SKM-1 (cell line): ENCODE measurements around the gene EMCN.
"Not testable (repeated sequence)": the region's sequence is repeated elsewhere in the genome, so short reads cannot be mapped to it uniquely, and the experiment has no call there.

Source experiments
- DNase-seq: peaks from one replicate; lab custom pipeline; 2025; ENCODE audit not compliant: unreplicated experiment; lab: John Stamatoyannopoulos, UW

Gene EMCN, protein sequence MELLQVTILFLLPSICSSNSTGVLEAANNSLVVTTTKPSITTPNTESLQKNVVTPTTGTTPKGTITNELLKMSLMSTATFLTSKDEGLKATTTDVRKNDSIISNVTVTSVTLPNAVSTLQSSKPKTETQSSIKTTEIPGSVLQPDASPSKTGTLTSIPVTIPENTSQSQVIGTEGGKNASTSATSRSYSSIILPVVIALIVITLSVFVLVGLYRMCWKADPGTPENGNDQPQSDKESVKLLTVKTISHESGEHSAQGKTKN

DNA sequence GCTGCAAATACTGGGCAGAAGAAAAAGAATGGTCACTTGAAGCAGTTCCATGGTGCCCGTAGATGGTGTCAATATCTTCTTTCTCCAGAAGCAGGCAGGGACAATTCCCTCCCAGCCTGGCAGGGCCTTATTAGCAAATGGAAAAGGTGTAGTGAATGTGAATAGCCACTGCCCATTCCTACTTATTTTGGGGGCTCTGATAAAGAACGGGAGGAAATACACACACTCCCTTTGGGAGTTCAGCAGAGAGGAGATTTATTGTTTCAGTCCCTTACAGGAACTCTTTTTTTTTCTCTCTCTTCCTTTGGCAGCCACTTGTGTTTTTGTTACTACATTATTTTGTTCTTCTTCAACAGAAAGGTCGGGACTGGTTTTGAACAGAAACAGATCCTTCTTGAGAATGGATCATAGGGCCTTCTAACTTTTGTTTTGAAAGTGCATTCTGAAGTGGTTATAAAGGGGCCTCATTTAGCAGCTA lies at the start of gene EMCN:
Gene EMCN, minus strand, starts transcription at position 159 of the 478 bp plus-strand sequence. Its CDS starts 108 bp downstream, at position 51.
- no peak for DNase-seq

GRCh38 chr4:100566396-100566795 lies 48.6 kb upstream of the EMCN start:
- DNase-seq = no peak

GRCh38 chr4:100557306-100557705 lies 39.5 kb upstream of the EMCN start:
- DNase-seq = no peak

GRCh38 chr4:100555611-100556337 lies 38.0 kb upstream of the EMCN start:
- DNase-seq = no peak

DNA sequence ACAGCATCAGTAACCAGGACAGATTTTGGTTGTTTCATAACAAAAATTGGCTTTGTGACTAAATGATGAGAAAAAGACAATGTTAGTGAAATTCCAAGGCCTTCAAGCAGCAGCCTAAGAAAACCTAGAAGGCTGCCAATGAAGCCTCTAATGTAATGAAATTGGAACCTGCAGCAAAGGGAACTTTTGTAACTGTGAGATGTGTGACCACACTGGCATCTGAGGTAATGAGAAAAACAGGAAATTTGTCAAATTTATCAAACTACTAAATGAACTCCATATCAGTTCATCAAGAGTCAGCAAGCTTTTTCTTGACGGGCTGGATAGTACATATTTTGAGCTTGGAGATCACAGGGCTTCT lies 30.4 kb upstream of the EMCN start:
- no peak for DNase-seq

- DNase-seq = no peak
Measured at GRCh38 chr4:100547541-100548199, 29.8 kb upstream of the EMCN start.

DNA sequence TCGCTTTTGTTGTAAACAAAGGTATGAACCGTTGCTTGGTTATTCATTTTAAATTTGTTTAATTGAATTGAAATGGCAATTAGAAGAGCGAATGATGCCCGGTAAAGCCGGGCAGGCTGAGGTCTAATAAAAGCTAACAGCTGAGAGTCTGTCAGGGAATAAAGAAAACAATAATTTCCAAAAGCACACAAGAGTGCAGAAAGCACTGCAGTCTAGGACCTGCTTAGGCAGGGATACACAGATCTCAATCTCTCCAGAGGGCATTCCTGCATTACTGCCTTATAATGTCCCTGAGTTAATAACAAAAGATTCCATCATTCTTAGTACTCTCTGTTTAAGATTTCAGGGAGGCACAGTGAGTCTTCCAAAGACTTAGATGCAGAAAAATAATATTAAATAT lies 27.6 kb upstream of the EMCN start:
- DNase-seq = no peak

GRCh38 chr4:100540131-100540530 lies 22.3 kb upstream of the EMCN start:
- no peak for DNase-seq

DNA sequence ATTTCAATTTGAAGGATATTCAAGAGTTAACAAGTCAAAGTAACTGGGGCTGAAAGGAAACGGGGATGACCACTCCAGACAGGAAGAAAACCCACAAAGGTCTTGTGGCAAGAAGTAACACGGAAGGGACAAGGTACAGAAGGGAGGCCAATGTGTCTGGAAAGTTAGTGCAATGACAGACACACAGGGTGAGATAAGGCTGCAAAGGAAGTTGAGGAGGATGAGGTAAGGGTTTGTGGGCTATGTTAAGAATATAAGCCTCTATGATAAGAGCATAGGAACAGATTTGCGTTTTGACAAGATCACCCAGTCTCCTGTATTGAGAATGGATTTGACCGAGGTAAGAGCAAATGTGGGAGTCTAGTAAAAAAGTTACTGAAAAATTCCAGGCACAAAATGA lies 21.9 kb upstream of the EMCN start:
- DNase-seq = peak; percentile 91

GRCh38 chr4:100533741-100534140 lies 15.9 kb upstream of the EMCN start:
- no peak for DNase-seq

- DNase-seq = not testable (repeated sequence)
Measured at GRCh38 chr4:100530161-100530560, 12.3 kb upstream of the EMCN start.

DNA sequence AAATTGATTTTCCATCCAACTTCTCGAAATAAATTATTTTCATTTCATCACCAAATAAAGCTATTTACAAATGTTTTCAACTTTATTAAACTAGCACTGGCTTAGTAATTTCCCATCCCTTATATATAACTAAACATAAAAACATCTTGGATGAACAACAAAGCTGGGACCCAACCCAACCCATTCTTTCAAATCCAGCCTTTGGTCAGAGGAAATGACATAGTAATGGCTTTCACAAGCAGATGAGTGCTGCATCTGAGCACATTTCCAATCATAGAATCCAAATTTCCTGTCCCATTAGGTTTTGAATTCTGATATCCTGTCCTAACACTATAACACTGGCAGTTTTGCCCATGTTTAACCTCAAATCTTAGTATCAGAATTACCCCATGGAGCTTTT lies 7.9 kb upstream of the EMCN start:
- no peak for DNase-seq

DNA sequence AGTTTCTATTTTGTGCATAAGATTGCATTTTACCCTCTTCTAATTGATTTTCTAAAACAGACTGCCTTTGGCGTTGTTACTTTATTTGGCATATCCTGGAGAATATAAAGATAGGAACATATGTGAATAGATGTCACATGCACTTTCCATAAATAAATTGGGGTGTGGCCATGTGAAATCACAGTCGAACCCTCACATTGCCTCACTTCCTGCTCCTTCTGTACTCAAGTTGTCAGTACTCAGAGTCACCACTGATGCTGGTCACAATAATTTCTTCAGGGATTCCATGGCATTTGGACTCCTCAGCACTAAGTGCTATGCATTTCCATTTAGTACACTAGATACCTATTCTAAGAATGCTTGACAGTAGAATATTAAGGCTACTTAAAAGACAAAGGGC lies 1.4 kb upstream of the EMCN start:
- no peak for DNase-seq

GRCh38 chr4:100516225-100516624 lies 1.6 kb downstream of the EMCN start:
- DNase-seq = no peak

GRCh38 chr4:100511896-100512295 lies 5.9 kb downstream of the EMCN start:
- no peak for DNase-seq

- DNase-seq = peak; percentile 47
Measured at GRCh38 chr4:100510551-100510950, 7.3 kb downstream of the EMCN start.

GRCh38 chr4:100509386-100509785 lies 8.4 kb downstream of the EMCN start:
- DNase-seq = no peak

DNA sequence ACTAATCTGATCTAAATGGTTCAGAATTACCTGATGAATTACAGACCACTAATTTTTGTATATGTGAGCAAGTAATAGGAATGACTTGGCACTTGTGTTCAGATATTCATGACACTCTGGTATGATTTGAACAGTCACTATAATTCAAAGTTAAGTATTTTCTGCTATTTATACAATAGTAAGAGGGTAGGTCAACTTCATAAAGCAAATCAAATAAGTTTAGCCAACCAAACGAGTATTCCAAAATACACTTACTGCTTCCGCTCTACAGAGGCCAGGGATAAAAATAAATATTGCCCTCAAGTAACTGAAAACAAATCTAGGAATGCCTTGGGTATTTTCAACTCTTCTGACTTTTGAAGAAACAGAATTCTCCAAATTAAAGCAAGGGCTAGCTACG lies 9.1 kb downstream of the EMCN start:
- DNase-seq = no peak

- no peak for DNase-seq
Measured at GRCh38 chr4:100504086-100504874, 13.5 kb downstream of the EMCN start.

DNA sequence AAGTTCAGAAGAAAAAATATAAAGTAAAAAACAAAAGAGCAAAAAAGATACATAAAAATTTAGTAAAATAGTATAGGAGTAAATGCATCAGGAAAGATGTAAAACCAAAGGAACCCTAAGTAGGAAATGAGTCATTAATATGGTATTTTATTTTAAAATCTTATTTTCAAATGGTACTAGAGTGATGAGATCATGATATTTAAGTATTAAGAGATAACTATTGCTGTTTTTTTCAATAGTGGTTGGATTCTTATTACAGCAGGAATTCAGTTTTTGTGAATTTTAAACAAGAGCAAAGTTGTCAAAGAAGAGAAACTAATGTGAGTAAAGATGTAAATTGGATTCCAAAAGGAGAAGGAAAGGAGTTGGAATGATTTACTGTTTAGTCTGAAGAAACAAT lies 20.0 kb downstream of the EMCN start:
- no peak for DNase-seq

DNA sequence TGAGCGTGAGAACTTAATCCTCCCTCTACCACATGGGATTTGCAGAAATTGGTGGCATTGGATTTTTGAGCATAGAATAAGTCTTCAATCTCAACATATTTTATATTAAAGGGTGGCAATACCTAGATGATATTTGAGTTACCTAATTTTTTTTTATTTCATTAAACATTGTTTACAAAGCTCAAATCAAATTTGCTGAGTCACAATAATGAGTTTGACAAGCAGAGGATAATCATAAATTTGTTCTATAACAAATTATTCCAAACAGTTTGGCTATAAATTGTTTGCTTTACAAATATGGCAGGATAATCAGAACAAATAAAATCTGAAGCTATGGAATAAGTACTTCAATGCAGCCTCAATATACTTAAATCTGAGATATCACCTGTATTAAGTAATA lies 22.7 kb downstream of the EMCN start:
- no peak for DNase-seq
